GM21529 (cell line): ENCODE data around the gene C1orf94.
A peak's percentile ranks its signal among the peaks of the same experiment; 100 is the strongest.

Experiments
- ATAC-seq: cut with Tn5 transposase; IDR thresholded peaks from one replicate; pipeline ENCODE4 v1.9.1; 2021; ENCODE audit not compliant: unreplicated experiment

C1orf94 gene

GRCh38 chr1:34176830-34177603, at the start of gene C1orf94:
C1orf94 (plus strand) TSS chr1:34176907; CDS start chr1:34177790, 883 bp downstream.
- no peak for ATAC-seq

GRCh38 chr1:34127006-34128000, 49.4 kb upstream of the C1orf94 start:
- no peak for ATAC-seq

GRCh38 chr1:34128186-34128889, 48.4 kb upstream of the C1orf94 start:
- no peak for ATAC-seq

GRCh38 chr1:34129630-34130029, 47.1 kb upstream of the C1orf94 start:
- no peak for ATAC-seq

- ATAC-seq = no peak
Measured at GRCh38 chr1:34130306-34130705, 46.4 kb upstream of the C1orf94 start.

GRCh38 chr1:34131396-34132160, 45.1 kb upstream of the C1orf94 start:
- no peak for ATAC-seq

GRCh38 chr1:34132161-34132420, 44.6 kb upstream of the C1orf94 start:
- no peak for ATAC-seq

- no peak for ATAC-seq
Measured at GRCh38 chr1:34137411-34137810, 39.3 kb upstream of the C1orf94 start.

GRCh38 chr1:34140011-34140676, 36.6 kb upstream of the C1orf94 start:
- ATAC-seq = no peak

- ATAC-seq = no peak
Measured at GRCh38 chr1:34143975-34144374, 32.7 kb upstream of the C1orf94 start.

- no peak for ATAC-seq
Measured at GRCh38 chr1:34144766-34145165, 31.9 kb upstream of the C1orf94 start.

- no peak for ATAC-seq
Measured at GRCh38 chr1:34147301-34147700, 29.4 kb upstream of the C1orf94 start.

GRCh38 chr1:34149501-34149900, 27.2 kb upstream of the C1orf94 start:
- no peak for ATAC-seq

GRCh38 chr1:34153246-34153645, 23.5 kb upstream of the C1orf94 start:
- no peak for ATAC-seq

- no peak for ATAC-seq
Measured at GRCh38 chr1:34155860-34156259, 20.8 kb upstream of the C1orf94 start.

GRCh38 chr1:34156739-34157138, 20.0 kb upstream of the C1orf94 start:
- ATAC-seq = no peak

GRCh38 chr1:34162852-34163766, 13.6 kb upstream of the C1orf94 start:
- ATAC-seq = peak; percentile 61

GRCh38 chr1:34163792-34164731, 12.6 kb upstream of the C1orf94 start:
- no peak for ATAC-seq
